H1 (cell line): ENCODE results near the gene R3HDML. TPM values are rescaled to one million over a fixed set of nuclear protein-coding genes. Genes with fewer than 3 reads are reported as not detected.

ENCODE experiments used
- JUND ChIP-seq: IDR thresholded peaks from 2 replicates; pipeline ENCODE4 v1.6.1; 2011; ENCODE audit warnings: mild to moderate bottlenecking, improper control_type of control experiment, low read length
- RBBP5 ChIP-seq: IDR thresholded peaks from 2 replicates; pipeline ENCODE4 v1.7.1; 2012; ENCODE audit warnings: low read depth, mild to moderate bottlenecking, inconsistent platforms, low read length, moderate library complexity, borderline replicate concordance
- RNF2 ChIP-seq: fragments of 200-900, 300-1000 bp; sonication (generic); IDR thresholded peaks from 2 replicates; pipeline ENCODE4 v1.7.1; 2016; ENCODE audit warnings: borderline replicate concordance, low read depth, mild to moderate bottlenecking, antibody characterized with exemption, low read length; ENCODE audit not compliant: poor library complexity, severe bottlenecking; ENCODE audit errors: missing control alignments
- RXRA ChIP-seq: IDR thresholded peaks from 2 replicates; pipeline ENCODE4 v1.6.1; 2011; ENCODE audit warnings: low read depth, mild to moderate bottlenecking, low read length, moderate library complexity; ENCODE audit not compliant: insufficient read depth
- YY1 ChIP-seq: IDR thresholded peaks from 2 replicates; pipeline ENCODE4 v1.6.1; 2011; ENCODE audit warnings: low read depth, mild to moderate bottlenecking, low read length
- polyA plus RNA-seq, 7 experiments: library from polyadenylated mRNA; depleted of rRNA in 3 of 7; stranded (reverse) in 5 of 7; unstranded in 2 of 7; fragments of >200 nt in 5 of 7; fragments of 200-250 nt in 2 of 7; gene quantifications; 1 replicate in 5 of 7; 2 replicates in 1 of 7; 4 replicates in 1 of 7; pipeline versions ENCODE4 v1.2.1 to v1.2.3, GENCODE V29; 2011 to 2013; ENCODE audit warnings: missing spikeins in 2 of 7, mixed read lengths in 2 of 7
- total RNA-seq: library from RNA; stranded (reverse); fragmentation: NEBNext Ultra II Directional; extraction: Animal tissue kit (Norgen Biotek cat#: 25700); gene quantifications from 2 replicates; pipeline ENCODE4 v1.2.1, GENCODE V29; 2021

Gene R3HDML
- total and polyA plus RNA-seq, 2 of the 8 experiments (the other 6 are each of a cell fraction or from before 2014, with no cell fraction given) = not detected

DNA sequence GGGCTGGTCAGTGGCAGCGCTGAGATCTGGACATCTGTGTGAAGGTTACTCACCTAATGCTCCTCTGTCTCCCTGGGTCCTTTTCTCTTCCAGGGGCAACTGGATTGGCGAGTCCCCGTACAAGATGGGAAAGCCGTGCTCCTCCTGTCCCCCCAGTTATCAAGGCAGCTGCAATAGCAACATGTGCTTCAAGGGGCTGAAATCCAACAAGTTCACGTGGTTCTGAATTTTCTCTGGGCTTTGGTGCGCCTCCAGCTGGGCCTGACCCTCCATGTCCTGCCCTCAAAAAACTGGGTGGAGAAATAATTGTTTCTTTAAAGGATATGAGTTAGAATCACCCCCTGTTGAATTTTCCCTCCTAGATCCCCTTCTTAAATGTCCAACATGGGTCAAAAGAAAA lies 13.7 kb downstream of the R3HDML start (continued):
- TF ChIP-seq RNF2 (no peak), RXRA (no peak), RBBP5 (no peak), YY1 (no peak), JUND (no peak)
